ENCODE results near the gene CES3.
"Not testable (repeated sequence)": the region's sequence is repeated elsewhere in the genome, so short reads cannot be mapped to it uniquely, and the experiment has no call there.

Gene CES3

DNA sequence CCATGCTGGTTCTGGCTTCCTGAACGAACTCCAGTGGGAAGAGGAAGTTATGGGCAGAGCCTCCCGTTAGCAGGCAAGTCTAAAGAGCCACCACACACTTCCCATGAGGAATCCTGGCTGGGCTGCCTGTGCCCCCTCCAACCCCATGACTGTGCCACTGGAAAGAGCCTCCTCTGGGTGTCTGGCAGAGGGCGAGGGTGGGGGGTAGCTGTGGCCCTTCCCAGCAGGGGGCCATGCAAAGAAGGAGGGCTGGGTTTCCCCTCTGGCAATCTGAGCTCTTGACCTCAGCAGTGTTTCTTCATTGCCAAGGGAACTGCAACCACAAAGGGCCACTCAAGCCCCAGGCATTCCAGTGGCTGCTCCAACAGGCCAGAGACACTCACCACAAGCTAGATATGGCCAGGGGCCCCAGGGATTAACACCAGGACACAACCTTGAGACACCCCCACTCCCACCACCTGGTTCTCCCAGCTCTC lies 34.1 kb upstream of the CES3 start:
- peak in 2 of 3 experiments; percentile 8 to 43 for DNase-seq

- no peak for DNase-seq
These were observed 33.0 kb upstream of the CES3 start for GRCh38 chr16:66927918-66928649.

GRCh38 chr16:66928702-66929388 lies 32.2 kb upstream of the CES3 start:
- no peak for DNase-seq

- DNase-seq: no peak
These were observed 30.9 kb upstream of the CES3 start for GRCh38 chr16:66930189-66930588.

DNA sequence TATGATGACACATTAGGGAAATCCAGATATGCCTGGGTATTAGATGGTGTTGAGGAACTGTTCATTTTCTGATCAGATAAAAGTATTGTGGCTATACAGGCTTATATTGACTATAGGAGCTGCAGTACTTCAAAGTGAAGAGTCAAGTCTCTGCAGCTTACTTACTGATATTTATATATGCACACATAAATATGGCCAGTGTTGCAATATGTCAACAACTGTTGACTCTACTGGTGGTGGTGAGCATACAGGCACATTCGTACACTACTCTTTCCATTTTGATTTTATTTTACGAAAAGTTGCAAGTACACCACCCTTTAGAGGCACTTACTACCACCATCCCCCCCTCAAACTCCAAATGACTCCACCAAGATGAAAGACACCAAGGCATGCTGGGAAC lies 29.4 kb upstream of the CES3 start:
- no peak for DNase-seq

GRCh38 chr16:66932076-66932475 lies 29.0 kb upstream of the CES3 start:
- DNase-seq: no peak

DNA sequence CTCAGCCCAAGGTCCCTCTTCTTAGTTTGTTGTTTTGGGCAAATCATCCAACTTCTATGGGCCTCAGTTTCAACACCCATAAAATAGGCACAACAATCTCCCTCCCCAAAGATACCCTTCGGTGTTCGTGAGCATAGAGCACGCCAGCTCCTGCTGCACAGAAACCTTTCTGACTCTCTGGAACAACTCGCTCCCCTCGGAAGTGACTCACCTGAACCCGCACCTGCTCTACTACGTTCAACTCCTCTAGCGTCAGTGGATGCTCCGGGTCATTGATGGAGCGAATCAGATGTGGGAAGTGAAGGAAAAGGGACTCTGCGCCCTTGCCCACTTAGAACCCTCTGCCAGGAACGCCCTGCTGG lies 27.3 kb upstream of the CES3 start:
- DNase-seq: no peak

DNA sequence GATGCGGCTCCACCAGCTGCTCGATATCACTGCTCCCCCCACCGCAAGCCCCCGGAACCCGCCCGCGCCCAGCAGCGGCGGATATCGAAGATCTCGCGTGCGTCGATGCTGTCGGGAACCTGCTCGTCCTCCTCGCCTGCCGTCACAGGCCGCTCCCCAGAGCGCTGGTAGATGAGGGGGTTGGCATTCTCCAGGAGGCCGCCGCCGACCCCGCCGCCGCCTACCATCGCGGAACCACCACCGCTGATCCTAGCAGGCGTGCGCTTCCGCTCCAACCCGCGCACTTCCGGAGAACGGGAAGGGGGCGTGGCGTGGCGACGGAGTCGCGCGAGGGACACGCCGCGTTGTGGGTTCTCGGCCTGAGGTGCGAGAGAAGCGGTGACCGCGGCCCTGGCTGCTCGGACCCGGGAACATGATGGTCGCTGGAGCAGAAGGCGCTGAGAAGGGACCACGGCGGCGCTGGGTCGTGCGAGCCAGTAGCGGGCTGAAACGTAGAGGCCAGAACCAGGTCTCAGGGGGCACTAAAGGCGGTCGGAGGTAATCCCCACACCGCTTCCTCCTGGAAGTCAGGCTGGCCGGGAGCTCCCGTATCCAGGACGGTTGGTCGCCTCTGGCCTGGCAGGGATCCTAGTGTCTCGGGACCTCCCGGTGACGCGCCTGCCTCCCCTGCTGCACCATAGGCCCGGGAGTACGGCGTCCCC lies 26.8 kb upstream of the CES3 start, which contains the start of gene CIAO2B:
TSS of gene CIAO2B (minus strand) at position 265 of the 701 bp plus-strand sequence. CDS start at position 227, 38 bp downstream.
- DNase-seq: peak; percentile 68 to 86 (median 81)

DNA sequence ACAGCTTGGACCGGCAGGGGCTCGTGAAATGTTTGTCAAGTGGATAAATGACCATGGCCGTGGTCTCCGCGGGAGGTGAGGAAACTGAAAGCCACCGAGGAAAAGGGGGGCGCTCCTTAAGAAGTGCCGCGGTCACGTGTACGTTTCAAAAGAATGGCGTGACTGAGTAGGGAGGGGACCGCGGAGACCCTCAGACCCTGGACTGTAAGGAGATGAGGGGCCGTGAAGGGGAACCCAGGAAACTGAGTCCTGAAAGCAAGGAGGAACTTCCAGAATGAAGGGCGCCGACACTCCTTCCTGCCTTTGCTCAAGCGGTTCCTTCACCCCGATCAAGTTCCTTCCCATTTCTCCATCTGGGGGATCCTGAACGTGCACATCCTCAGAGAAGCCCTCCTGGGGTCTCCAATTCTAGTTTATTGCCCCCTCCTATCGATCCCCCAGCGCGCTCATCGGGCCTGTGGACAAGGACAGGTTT lies 26.2 kb upstream of the CES3 start:
- DNase-seq: not testable (repeated sequence)

GRCh38 chr16:66935314-66936011 lies 25.6 kb upstream of the CES3 start, which contains the start of gene CES2:
Gene CES2, plus strand, starts transcription at chr16:66935516. Its CDS starts 120 bp downstream, at chr16:66935636.
- DNase-seq: no peak

DNA sequence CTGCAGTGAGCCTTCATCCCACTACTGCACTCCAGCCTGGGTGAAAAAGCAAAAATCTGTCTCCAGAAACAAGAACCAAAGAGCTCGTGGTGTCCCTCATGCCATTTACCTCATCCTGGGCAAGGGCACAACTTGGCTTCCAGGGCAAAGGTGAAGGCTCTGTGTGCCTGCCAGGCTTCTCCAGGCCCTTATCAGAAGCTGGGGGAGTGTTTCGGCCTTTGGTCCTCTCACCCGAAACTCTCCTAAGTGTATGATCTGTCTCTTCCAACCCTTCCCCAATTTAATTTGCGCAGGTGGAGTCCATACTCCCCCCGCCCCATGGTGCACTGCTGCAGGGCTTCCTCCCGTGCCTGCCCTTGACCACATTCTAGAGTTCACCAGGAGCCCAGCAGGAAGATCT lies 24.6 kb upstream of the CES3 start:
- no peak for DNase-seq

- no peak for DNase-seq
These were observed 24.0 kb upstream of the CES3 start for GRCh38 chr16:66936889-66937554.

GRCh38 chr16:66937725-66938337 lies 23.2 kb upstream of the CES3 start:
- DNase-seq: no peak

GRCh38 chr16:66939366-66939765 lies 21.7 kb upstream of the CES3 start:
- DNase-seq: no peak

GRCh38 chr16:66940236-66940635 lies 20.8 kb upstream of the CES3 start:
- DNase-seq: no peak

GRCh38 chr16:66942981-66943380 lies 18.1 kb upstream of the CES3 start:
- DNase-seq: no peak

GRCh38 chr16:66943426-66944053 lies 17.5 kb upstream of the CES3 start:
- no peak for DNase-seq

- no peak for DNase-seq
These were observed 17.0 kb upstream of the CES3 start for GRCh38 chr16:66944054-66944441.

GRCh38 chr16:66944971-66945370 lies 16.1 kb upstream of the CES3 start:
- DNase-seq: not testable (repeated sequence)

DNA sequence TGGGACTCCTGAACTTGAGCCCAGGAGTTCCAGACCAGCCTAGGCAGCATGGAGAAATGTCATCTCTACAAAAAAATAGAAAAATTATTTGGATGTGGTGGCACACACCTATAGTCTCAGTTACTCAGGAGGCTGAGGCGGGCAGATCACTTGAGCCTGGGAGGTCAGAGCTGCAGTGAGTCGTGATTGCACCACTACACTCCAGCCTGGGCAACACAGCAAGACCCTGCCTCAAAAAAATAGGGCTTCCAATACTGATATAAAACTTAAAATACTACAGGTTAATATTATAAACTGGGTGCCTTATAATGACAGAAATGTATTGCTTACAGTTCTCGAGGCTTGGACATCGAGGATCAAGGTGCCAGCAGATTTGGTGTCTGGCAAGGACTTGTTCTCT lies 15.1 kb upstream of the CES3 start:
- no peak for DNase-seq

DNA sequence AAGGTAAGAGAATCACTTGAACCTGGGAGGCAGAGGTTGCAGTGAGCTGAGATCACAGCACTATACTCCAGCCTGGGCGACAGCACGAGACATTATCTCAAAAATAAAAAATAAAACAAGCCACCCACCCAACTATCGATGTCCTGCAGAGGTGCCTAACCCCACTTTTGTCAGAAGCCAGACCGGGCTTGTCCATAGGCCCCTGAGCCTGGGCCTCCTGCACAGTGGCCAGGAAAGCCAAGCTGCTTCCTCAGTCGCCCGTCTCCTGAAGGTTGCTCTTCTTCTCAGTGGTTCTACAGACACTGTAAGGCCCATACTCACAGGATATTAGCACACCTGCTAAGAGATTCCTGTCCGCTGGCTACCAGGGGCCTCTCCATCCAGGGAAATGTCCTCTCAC lies 14.5 kb upstream of the CES3 start:
- DNase-seq: no peak

DNA sequence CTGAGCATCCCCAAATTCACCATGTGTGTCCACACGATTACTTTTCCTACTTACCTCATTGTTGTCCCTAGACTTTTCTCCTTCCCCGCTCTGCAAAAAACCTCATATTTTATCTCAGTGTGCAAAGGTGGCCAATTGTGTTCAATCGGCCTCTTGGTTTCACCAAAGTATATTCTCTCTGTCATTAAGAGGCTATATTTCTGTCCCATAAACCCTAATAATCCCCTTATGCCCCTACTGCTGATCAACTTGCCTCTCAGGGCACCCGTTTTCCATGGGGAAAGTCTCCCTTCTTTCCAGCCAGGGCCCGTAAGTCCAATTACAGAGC lies 14.1 kb upstream of the CES3 start:
- no peak for DNase-seq
